ENCODE measurements around the gene TIMP4.

GRCh38 chr3:12148183-12148940 lies 10.3 kb downstream of the TIMP4 start:
- TF ChIP-seq POLR2A (IDR thresholded peaks at IDR 0.05; ENCODE audit: low read depth, low read length) (no peak), SPI1 (IDR thresholded peaks at IDR 0.05; ENCODE audit: low read depth, low read length) (no peak)

Data from GM12891 (cell line).